ENCODE results near the gene HCRT.

HCRT gene

GRCh38 chr17:42163113-42163512, 22.1 kb downstream of the HCRT start (continued):
- no peak for TF ChIP-seq TCF4 (CRISPR knock-in tag; IDR thresholded peaks at IDR 0.05; ENCODE audit: borderline replicate concordance)
- no peak for TF ChIP-seq ZNF8 (CRISPR knock-in tag; IDR thresholded peaks at IDR 0.05)
- TF ChIP-seq TOX (CRISPR knock-in tag; IDR thresholded peaks at IDR 0.05; ENCODE audit: borderline replicate concordance): no peak

DNA sequence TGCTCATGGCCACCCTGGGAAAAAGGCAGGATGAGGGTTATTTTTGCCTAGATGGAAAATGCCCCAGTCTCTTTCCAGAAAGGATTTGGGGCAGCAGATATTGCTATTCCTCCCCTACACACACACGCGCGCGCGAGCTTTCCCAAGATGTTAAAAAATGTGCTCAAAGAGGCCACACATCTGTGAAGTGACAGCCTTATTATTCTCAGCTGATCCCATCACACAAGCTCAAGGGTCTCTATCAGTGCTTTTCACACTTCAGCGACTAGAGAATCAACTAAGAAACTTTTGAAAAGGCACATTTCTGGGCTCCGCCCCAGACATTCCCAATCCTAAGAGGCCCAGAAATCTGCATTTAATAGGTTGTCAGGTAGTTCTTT, 24.7 kb downstream of the HCRT start:
- no peak for ATAC-seq
- no peak for TF ChIP-seq CSRNP3 (CRISPR knock-in tag; IDR thresholded peaks at IDR 0.05)
- TF ChIP-seq GLIS3 (CRISPR knock-in tag; IDR thresholded peaks at IDR 0.05): no peak

DNA sequence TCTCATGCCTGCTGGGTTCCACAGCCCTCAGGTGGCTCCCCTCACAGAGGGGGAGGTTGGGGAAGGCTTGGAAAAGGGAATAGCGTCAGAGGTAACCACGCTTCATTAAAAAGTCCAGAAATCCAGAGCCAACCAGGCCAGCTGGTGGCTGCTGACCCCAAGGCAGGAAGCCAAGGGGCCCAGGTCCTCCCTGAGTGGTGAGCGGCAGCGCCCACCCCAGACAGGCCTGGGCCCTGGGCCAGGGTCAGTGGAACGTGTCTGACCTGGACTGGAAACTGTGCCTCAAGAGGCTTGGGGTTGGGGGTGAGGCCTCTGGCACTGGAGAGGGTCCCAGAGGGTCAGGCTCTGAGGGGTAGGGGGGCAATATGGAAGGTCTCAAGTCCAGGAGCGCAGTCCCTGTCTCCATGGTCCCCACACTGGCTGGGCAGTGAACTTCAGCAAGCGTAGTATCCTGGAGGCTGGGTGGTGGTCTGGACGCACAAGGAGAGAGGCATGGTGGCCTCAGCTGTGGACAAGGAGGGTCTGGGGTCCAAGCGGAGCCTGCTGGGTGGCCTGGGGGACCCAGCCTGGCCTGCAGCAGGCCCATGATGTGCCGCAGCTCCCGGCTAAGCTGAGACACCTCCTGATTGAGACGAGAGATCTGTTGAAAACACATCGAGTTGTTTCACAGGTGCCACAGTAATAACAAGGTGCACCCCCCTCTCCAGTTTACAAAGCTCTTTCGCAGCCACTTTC, 25.3 kb downstream of the HCRT start:
- TF ChIP-seq ZFP30 (CRISPR knock-in tag; IDR thresholded peaks at IDR 0.05) (no peak), PPARA (CRISPR knock-in tag; IDR thresholded peaks at IDR 0.05; ENCODE audit: borderline replicate concordance) (no peak), ISL1 (CRISPR knock-in tag; IDR thresholded peaks at IDR 0.05) (no peak), SNAI2 (CRISPR knock-in tag; IDR thresholded peaks at IDR 0.05) (no peak), CSRNP3 (CRISPR knock-in tag; IDR thresholded peaks at IDR 0.05) (no peak), GLIS3 (CRISPR knock-in tag; IDR thresholded peaks at IDR 0.05) (no peak), TCF4 (CRISPR knock-in tag; IDR thresholded peaks at IDR 0.05; ENCODE audit: borderline replicate concordance) (no peak), CSDC2 (CRISPR knock-in tag; IDR thresholded peaks at IDR 0.05) (no peak), BACH2 (CRISPR knock-in tag; IDR thresholded peaks at IDR 0.05; ENCODE audit: borderline replicate concordance) (no peak), RARB (CRISPR knock-in tag; IDR thresholded peaks at IDR 0.05) (no peak), TOX (CRISPR knock-in tag; IDR thresholded peaks at IDR 0.05; ENCODE audit: borderline replicate concordance) (no peak), ZNF8 (CRISPR knock-in tag; IDR thresholded peaks at IDR 0.05) (no peak), ZNF565 (CRISPR knock-in tag; conservative IDR thresholded peaks at IDR 0.05; ENCODE audit: low read depth) (no peak), ARNTL (CRISPR knock-in tag; IDR thresholded peaks at IDR 0.05; ENCODE audit: borderline replicate concordance, low read depth) (no peak), ESRRG (CRISPR knock-in tag; IDR thresholded peaks at IDR 0.05) (no peak), PATZ1 (CRISPR knock-in tag; IDR thresholded peaks at IDR 0.05; ENCODE audit: borderline replicate concordance) (no peak), TSHZ2 (CRISPR knock-in tag; IDR thresholded peaks at IDR 0.05) (no peak), ZNF70 (CRISPR knock-in tag; IDR thresholded peaks at IDR 0.05) (no peak)
- TF ChIP-seq, protein P1, sequence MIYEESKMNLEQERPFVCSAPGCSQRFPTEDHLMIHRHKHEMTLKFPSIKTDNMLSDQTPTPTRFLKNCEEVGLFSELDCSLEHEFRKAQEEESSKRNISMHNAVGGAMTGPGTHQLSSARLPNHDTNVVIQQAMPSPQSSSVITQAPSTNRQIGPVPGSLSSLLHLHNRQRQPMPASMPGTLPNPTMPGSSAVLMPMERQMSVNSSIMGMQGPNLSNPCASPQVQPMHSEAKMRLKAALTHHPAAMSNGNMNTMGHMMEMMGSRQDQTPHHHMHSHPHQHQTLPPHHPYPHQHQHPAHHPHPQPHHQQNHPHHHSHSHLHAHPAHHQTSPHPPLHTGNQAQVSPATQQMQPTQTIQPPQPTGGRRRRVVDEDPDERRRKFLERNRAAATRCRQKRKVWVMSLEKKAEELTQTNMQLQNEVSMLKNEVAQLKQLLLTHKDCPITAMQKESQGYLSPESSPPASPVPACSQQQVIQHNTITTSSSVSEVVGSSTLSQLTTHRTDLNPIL (CRISPR knock-in tag; IDR thresholded peaks at IDR 0.05; ENCODE audit: low read depth): no peak
- no peak for ATAC-seq

DNA sequence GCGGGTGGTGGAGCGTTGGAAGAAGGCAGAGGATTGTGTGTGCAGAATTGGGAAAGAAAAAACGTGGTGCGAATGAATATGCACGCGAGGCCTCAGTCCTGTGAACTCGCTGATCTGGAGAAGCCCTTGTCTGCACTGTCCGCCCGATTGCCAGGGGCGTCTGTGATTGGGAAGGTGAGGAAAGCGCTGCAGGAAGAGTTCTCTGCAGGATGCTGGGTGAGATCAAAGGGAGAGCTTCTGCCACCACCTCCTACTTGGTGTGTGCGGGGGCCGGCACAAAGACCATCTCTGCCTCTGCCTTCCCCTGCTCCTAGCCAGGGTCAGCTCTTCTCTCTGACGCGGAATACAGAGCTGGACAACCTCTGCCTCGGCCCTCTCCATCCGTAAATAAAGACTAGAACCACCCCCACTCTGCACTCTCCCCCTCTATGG, 29.6 kb downstream of the HCRT start:
- ATAC-seq: no peak

More for the DNA sequence above, 29.6 kb downstream of the HCRT start:
- TF ChIP-seq PPARA (CRISPR knock-in tag; IDR thresholded peaks at IDR 0.05; ENCODE audit: borderline replicate concordance) (no peak), ISL1 (CRISPR knock-in tag; IDR thresholded peaks at IDR 0.05) (no peak)

Data from SK-N-SH treated with all-trans-retinoic acid at 6 μM for 48 hours (cell line).